ENCODE measurements around the gene NCF2.

NCF2 gene

GRCh38 chr1:183550915-183551314 is 39.3 kb downstream of the NCF2 start:
- DNase-seq: no peak

GRCh38 chr1:183548116-183548515 is 42.1 kb downstream of the NCF2 start:
- DNase-seq: no peak

GRCh38 chr1:183546427-183546826 is 43.8 kb downstream of the NCF2 start:
- DNase-seq: no peak

DNA sequence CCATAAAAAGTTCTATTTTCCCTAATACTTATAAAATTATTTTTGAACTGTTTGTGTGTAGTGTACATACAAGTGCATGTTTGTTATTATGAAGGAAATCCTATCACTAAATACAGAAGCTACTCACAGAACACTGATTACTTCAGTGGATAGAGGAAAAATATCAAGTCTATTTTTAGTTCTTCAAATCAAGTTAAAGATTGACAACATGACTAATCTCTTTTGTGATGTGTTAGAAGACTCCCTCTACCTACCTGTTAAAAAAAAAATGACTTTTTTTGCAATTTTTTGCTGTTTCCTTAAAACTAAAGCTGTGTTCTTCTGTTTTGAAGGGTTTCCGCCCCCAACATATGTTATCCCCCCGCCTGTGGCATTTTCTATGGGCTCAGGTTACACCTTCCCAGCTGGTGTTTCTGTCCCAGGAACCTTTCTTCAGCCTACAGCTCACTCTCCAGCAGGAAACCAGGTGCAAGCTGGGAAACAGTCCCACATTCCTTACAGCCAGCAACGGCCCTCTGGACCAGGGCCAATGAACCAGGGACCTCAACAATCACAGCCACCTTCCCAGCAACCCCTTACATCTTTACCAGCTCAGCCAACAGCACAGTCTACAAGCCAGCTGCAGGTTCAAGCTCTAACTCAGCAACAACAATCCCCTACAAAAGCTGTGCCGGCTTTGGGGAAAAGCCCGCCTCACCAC is 45.5 kb downstream of the NCF2 start:
- DNase-seq: no peak

GRCh38 chr1:183543619-183544204 is 46.5 kb downstream of the NCF2 start:
- DNase-seq: peak; percentile 87

- no peak for DNase-seq
These were observed 52.9 kb downstream of the NCF2 start for GRCh38 chr1:183537405-183537804.

GRCh38 chr1:183533617-183534174 is 56.6 kb downstream of the NCF2 start:
- no peak for DNase-seq

- no peak for DNase-seq
These were observed 61.7 kb downstream of the NCF2 start for GRCh38 chr1:183528577-183528976.

DNA sequence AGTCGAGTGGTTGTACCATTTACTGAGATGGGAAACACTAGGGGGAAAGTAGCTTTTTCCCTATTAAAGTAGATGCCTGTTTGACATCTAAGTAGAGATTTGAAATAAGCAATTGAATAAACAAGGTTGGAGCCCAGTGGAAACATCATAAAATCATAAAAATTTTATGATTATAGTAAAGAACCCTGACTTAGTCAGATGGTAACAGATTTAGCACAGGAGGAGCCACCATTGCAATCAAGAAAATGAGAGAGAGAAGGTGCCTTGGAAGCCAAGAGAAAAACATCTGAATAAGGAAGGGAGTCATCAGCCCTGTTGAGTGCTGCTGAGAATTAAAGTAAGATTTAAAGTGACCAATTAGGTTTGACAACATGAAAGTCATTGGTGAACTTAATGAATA is 68.2 kb downstream of the NCF2 start:
- no peak for DNase-seq

GRCh38 chr1:183520379-183520778 is 69.9 kb downstream of the NCF2 start:
- no peak for DNase-seq

- DNase-seq: no peak
These were observed 72.9 kb downstream of the NCF2 start for GRCh38 chr1:183517401-183517800.

DNA sequence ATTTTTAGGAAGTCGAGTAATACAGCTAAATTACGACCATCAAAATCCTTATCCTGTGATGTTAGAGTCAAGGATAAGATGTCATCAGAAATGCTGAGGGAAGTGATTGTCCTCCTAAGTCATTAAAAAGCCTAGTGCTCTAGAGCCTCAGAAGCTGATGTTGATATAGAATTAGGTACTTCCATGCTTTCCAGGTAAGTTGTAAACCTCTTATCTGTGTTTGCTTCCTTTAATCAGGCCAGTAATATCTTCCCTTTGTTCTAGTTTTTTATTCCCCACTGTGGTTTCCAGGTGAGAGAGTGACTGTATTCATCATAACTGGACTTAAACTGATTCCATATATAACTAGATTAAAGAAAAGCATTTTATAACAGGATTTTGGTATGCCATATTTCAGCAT is 73.5 kb downstream of the NCF2 start:
- no peak for DNase-seq

- no peak for DNase-seq
These were observed 75.1 kb downstream of the NCF2 start for GRCh38 chr1:183515002-183515689.

- no peak for DNase-seq
These were observed 76.0 kb downstream of the NCF2 start for GRCh38 chr1:183514235-183514634.

GRCh38 chr1:183512450-183512849 is 77.8 kb downstream of the NCF2 start:
- no peak for DNase-seq

- DNase-seq: no peak
These were observed 81.6 kb downstream of the NCF2 start for GRCh38 chr1:183508694-183509093.

- DNase-seq: no peak
These were observed 83.7 kb downstream of the NCF2 start for GRCh38 chr1:183506561-183506960.
